Uterine smooth muscle cell (primary cell): ENCODE measurements around the gene WDR44. TPM values are rescaled to one million over a fixed set of nuclear protein-coding genes. Genes with fewer than 3 reads are reported as not detected.

Experiments
- total RNA-seq: library from RNA; depleted of rRNA; stranded (reverse); fragments of >200 nt; gene quantifications from 2 replicates; pipeline ENCODE4 v1.2.3, GENCODE V29; 2014

WDR44 gene
- total RNA-seq: 16.1 and 16.3 TPM in 2 replicates

GRCh38 chrX:118345464-118346257 lies at the start of gene WDR44:
Gene WDR44 (plus strand): TSS chrX:118346106. CDS start chrX:118346504, 398 bp downstream.

DNA sequence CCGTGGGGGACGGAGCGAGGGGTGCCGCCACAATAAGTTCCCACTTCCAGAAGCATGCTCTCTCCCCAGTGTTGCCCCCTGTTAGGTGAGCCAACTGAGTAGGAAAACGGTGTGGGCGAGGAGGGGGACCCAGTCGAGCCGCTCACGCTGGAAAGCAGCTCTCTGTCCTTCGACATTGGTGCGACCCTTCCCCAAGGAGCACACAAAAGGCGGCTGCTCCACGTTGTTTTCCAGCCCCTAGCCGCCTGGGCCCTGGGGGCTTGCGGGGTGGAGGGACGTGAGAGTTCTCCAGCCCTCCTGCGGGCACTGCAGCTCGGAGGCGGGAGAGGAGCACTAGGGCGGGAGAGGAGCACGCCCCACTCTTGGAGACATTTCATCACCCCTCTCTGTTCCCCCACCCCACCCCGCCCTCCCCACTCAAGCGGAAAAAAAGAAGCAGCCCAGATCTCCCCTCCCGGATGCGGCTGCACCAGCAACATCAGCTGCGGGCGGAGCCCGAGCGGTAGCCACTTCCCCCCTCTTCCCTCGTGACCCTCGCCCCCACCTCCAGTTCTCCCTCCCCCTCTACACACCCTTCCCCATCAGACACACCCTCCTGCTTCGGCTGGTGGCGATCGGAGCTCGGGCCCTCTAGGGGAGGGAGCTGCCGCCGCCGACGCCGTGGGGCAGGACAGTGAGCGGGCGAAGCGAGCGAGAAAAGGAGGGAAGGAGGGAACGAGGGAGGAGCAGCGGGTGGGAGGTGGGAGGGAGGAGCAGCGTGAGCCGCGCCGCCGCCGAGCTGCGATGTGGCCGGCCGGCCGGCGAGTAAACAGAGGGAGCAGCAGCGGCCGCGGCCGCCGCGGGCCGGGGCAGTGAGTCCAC lies 149.4 kb downstream of the WDR44 start, which contains the start of gene DOCK11:
DOCK11 (plus strand) TSS at position 755 of the 861 bp plus-strand sequence. CDS start 157 bp downstream, outside the sequence.

Other genes starting within 250 kb of the WDR44 start
- 6.0 and 8.5 TPM in 2 replicates for gene KLHL13, start 229.3 kb upstream of the WDR44 start, total RNA-seq
- 39.5 and 43.0 TPM in 2 replicates for gene DOCK11, start 149.7 kb downstream of the WDR44 start, total RNA-seq